Hepatic stellate cell (primary cell): ENCODE measurements around the gene MUC6.

Experiments used
- DNase-seq: peaks from one replicate; pipeline ENCODE4 v3.0.0; 2011; ENCODE audit warnings: low spot score

Gene MUC6

DNA sequence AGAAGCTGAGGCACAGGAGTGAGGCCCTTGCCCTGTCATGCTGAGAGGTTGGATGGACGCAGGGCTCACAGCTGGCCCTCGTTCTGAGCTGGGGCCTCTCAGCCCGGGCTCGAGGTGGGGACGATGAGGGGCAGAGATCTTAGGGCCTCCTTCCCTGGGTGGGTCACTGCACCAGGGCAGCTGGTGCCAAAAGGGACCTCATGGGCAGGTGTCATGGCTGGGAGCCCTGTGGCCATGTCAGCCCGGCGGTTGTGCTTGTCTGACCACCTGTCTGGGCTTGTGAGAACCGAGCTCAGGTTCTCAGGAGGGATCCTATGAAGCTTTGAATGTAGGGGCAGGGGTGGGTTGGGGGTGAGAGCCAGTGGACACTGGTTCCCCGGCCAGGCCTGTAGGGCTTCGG lies 1.8 kb upstream of the MUC6 start:
- no peak for DNase-seq

DNA sequence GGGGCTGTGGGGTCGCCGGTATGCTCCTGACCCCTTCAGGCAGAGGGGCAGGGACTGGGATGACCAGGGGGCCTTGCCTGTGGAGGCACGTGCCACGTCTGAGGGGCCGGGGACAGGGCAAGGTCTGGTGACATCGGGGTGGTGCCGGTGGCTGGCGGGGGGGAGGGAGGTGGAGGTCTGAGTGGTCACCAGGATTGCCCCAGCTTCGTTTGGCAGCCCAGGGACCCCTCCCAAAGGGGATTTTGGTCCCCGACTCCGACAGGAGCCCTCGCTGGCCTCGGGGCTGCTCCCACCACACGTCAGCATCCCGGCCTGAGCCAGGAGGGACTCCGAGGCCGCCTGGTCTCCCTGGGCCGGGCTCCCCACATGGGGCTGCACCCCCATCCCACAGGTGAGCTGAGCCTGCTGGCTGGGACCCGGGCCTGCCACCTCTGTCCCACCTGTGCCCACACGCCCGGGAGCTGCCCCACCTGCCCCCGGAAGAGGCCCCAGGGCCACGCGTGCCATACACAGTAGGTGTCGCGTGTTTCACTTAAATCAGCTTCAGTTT lies 1.1 kb upstream of the MUC6 start:
- DNase-seq = no peak

- no peak for DNase-seq
These were observed 413 bp upstream of the MUC6 start for GRCh38 chr11:1036931-1037330.

DNA sequence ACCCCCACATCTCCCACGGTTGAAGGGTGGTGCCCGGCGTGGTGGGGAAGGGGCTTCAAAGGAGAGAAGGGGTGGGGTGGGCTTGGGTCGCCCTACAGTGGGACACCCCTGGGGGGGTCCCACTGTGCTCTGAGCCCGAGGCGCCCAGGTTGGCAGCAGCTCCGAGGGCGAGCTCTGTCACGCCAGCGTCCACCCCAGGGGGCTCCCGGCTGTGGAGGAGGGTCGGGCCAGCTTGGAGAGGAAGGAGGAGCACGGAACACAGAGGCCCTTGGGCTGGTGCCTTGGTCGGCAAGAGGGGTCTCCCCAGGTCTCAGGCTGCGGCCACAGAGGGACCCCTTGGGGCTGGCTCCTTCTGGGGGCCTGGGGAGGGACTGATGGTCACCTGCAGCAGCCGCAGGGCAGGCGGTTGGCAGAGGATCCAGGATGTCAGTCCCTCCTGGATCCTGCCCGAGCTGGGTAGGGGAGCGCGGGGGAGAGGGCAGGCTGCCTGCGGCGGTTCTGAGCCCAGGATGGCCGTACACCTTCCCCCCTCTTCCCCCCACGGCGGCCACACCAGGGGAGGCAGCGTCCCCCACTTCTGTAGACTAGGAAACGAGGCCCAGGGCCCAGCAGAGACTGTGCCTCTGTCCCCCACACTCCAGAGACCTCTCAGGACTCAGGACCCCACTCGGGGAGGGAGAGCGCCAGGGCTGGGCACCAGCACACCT lies 788 bp downstream of the MUC6 start:
- no peak for DNase-seq

GRCh38 chr11:1034456-1035295 lies 1.8 kb downstream of the MUC6 start:
- DNase-seq = no peak

DNA sequence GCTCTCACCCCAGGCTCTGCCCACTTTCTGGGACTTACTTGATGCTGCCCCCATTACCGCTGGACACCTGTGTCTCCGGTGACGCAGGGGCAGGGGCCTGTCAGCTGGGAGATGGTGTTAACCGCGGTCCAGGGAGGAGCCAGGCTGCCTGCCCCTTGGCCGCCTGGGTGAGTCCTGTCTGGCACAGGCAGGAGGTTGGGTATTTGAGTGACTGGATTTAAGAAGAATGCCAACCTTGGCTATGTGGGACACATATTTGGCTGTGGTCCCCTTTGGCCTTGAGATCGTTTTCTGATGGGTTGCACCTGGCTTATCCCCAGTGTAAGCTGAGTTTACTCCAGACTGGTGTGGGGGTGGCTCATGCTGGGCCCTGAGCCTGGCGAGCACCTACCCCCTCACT lies 2.5 kb downstream of the MUC6 start:
- DNase-seq = no peak

DNA sequence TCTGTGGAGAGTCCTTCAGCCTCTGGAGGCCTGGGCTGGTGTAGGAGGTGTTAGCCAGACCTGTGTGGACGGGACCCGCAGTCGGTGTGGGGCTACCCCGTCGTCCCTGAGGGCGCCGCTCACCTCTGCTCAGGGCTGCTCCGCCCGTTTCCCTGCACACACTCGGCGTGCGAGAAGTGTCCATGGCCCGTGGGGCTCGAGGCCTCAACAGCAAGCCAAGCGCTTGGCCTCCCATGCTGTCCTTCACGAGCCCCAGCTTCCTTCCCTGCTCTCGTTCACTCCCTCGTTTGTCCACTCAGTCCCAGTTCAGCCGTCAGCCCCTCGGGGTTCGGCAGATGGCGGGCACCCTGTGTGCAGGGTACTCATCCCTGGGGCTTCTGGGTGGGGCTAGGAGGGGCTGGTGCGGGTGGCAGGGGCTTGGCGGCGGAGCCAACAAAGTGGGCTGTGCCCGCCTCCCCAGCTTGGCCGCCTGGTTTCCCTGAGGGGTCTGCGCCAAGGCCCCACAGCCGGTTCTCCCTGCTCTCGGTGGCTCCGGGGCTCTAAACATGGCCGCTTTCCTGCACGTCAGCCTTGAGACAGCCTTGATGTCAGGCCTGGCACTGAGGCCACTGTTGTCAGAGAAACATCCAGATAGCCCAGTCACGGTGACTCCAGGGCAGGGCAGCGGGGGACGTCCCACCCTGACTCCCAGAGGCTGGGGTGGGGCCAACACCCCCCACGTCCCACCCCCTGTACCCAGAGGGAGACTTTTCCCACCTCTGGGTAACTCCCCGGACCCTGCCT lies 3.3 kb downstream of the MUC6 start:
- no peak for DNase-seq

DNA sequence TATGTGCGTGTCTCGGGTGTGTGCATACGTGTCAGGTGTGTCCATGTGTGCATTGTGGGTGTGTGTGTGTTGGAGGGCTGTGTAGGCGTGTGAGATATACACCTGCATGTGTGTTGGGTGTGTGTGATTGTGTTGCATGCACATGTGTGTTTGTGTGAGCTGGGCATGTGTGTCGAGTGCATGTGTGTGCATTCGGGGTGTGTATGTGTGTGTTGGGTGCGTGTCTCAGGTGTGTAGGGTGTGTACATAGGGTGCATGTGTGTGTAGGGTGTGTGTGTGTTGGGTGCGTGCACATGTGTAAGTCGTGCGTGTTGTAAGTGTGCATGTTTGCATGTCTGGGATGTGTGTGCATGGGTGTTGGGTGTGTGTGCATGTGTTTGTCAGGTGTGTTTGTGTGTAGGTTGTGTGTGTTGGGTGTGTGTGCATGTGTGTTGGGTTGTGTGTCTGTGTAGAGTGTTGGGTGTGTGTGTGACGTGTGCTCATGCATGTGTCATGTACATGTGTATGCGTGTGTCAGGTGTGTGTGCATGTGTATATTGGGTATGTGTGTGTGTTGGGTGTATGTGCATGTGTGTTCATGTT lies 4.1 kb downstream of the MUC6 start:
- no peak for DNase-seq

DNA sequence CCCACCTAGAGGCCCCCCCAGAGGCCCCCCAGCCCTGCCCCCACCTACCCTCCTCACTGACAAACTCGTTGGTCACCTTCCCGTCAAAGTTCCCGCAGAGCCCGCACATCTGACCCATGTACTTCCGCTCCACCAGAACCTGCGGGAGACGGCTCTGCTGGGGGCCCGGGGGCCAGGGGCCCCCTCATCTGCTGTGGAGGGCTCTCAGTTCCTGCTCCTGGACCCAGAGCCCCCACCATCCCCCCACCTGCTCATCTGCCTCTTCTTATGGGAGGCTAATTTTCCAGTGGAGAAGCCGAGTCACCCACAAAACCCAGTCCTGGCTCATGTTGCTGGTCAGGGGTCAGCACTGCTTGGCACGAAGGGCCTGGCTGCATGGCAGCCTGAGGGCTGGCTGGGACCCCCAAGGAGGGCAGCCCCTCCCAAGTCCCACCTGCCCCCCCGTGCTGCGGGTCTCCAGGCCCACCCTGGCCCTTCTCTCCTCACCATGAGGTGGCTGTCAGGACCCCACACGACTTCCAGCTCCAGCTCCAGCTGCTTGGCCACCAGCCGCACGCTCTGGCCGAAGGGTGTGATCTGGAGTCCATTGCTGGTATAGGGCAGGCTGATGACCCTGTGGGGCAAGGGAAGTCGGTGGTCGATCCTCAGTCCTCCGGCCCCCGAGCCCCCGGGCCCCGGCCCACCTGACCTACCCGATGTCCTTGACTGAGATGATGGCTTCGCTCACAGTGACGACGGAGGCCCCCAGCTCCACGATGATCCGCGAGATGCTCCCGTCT lies 5.2 kb downstream of the MUC6 start:
- DNase-seq = no peak

- no peak for DNase-seq
These were observed 6.0 kb downstream of the MUC6 start for GRCh38 chr11:1030556-1030955.

DNA sequence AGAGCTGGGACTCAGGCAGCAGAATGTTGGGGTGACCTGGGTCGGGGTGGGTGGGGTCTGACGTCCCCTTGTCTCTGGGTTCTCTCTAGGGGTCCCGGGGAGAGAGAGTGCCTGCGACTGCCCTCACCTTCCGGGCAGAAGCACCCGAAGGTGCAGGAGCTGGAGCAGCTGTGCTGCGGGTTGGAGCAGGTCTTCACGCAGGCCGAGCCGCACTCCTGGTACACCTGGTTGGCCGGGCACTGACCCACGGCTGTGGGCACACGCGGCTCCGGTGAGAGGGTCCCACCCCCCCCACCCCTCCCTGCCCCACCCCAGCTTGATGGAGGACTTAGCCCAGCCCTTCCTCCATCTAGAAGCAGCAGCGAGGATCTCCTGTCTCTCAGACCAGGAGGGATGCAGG lies 6.4 kb downstream of the MUC6 start:
- no peak for DNase-seq

GRCh38 chr11:1029654-1030053 lies 6.9 kb downstream of the MUC6 start:
- DNase-seq = no peak

DNA sequence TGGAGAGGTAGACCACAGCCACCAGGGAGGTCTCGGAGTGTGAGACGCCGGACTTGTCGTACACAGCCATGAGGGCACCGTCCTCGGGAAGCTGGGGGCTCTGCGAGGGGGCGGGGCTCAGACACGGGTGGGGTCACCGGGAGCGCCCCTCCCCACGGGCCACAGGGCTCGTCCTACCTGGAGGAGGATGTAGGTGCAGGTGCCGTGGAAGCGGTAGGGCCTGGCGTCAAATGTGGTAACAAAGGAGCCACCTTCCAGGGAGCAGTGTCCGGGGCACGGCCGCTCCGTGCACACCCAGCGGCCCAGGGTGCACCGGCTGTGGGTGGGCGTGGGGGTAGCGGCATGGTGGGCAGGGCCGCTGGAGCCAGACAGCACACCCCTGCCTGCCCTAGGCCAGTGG lies 7.5 kb downstream of the MUC6 start:
- no peak for DNase-seq

- no peak for DNase-seq
These were observed 7.9 kb downstream of the MUC6 start for GRCh38 chr11:1028616-1029015.

DNA sequence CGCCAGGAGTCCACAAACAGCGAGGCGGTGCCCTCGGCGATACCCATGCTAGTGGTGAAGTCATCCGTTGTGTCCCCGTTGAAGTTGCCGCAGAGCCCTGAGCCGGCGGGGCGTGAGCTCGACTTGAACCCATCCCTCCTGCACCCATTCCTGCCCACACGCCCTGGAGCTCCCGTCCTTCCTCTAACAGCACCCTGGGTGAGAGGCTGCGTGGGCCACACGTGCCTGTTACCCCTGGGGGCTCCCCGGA lies 8.3 kb downstream of the MUC6 start:
- no peak for DNase-seq

DNA sequence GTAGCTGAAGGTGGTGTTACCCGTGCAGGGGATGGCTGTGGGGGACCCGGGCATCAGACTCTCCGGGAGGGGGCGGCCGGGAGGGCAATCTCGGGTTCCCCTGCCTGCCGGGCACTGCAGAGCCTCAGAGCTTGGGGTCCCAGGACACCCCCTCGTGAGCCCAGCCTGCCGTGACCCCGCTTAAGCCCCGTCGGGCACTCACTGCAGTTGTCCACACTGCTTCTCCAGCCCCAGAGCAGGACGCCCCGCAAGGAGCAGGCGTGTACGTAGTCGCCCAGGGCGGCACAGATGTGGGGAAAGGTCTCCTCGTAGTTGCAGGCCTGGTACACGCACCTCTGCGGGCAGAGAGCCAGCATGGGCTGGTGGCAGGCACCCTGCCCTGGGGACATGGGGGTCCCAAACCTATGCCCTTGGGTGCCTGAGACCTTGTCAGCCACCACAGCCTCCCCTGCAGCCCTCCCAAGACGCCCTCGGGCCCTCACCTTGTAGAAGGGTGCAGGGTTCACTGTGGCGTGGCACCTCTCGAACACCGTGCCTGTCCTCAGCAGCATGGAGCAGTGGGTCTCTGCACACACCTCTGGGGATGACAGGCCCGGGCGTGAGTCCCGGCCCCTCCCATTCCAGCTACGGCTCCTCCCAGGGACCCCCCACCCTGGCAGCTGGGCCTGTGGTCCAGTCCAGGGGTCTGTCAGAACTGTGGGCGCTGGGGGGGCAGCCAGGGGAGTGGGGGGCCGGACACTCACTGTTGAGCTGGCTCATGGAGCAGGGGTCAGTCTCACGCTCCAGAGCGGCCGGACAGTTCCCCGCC lies 8.8 kb downstream of the MUC6 start:
- no peak for DNase-seq

DNA sequence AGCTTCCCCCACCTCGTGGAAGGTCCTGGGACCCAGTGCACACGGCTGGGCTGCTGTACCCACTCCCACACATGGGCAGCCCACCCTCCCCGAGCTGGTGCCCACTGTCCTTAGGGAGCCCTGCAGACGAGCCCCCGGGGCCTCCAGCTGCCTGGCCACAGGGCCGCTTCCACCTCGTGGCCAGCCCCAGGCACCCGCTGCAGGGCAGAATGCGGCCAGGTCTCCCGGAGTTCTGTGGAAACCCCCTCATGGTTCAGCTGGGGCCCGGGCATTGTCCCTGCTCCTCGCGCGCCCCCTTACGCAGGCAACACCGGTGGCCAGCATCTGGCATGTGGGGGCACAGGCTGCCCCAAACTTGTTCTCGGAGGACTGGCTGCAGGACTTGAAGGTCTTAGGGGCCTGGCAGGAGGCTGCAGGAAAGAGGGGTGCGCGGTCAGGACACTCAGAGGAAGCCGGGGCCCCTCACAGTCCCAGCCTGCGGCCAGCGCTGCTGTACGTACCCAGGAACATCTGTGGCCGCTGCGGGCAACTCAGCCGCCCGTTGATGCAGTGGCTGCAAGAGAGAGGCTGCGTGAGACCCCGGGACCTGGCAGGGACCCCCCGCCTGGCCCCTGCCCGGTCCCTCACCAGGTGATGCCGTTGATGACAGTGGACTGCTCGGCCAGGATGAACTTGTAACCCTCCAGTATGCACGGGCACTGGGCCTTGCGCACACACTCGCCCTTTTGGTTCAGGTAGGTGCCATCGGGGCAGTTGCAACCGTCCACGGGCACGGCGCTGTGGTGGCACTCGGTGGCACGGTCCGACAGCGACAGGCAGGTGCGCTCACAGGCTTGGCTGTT lies 9.7 kb downstream of the MUC6 start:
- no peak for DNase-seq

DNA sequence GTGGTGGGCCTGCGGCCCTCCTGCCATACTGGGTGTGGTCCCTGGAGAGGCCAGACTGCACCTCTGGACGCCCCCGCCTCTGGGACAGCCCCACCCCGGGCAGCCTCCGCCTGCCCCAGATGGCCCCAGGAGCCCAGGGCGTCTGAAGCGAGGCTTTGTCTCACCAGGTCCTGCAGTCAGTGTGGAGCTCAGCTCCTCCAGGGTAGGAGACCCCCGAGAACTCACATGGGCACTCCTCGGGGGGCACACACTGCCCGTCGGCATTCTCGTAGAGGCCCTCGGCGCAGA lies 10.4 kb downstream of the MUC6 start:
- no peak for DNase-seq

DNA sequence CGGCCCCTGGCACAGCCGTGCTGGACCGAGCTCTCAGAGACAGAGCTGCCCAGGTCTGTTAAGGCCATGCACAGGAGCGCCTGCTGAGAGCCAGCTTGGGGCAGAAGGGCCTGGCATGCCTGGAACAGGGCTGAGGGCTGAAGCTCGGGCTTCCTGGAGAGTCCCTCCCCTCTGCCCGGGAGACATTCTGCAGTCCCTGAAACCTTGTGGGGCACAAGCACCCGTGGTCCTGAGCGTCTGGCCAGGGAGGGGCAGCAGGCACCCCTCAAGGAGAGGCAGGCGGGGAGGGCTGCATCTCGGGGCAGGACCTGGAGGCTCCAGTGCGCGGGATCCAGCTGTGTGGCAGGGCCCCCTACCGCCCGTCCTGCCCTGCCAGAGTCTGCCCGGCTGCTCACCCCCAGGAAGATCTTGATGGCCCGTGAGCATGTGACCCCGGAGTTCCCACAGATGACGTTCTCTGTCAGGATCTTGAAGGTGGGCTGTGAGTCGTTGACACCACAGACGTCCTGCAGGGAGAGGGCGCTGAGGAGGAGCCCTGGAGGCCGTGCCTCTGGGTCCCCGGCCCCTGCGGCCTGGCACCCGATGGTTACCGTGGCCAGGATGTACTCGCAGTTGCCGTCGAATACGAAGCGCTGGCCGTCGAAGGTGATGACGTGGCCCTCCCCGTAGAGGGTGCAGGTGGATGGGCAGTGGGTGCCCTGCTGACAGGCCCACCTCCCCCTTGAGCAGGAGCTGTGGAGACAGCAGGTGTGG lies 10.9 kb downstream of the MUC6 start:
- no peak for DNase-seq
